Mucosa of descending colon (tissue), 3 donors: ENCODE results near the gene APBB2. TPM values are rescaled to one million over a fixed set of nuclear protein-coding genes. Genes with fewer than 3 reads are reported as not detected.
A peak's percentile ranks its signal among the peaks of the same experiment; 100 is the strongest.

Experiments used
- ATAC-seq: fragments of 200-7000 bp; cut with Tn5 transposase; one replicate; pipeline ENCODE4 v1.9.1; 2020; ENCODE audit warnings: mild to moderate bottlenecking, moderate library complexity
- DNase-seq, 3 donors: peaks; one replicate each; pipeline ENCODE4 v3.0.0-alpha.2; 2020
- H3K36me3 ChIP-seq: fragments of 200-600 bp; one replicate; pipeline ENCODE4 v1.8.0; 2021; ENCODE audit warnings: low read depth, mild to moderate bottlenecking
- H3K4me1 ChIP-seq: fragments of 200-600 bp; one replicate; pipeline ENCODE4 v1.8.0; 2021; ENCODE audit warnings: low read depth, mild to moderate bottlenecking
- H3K4me3 ChIP-seq: fragments of 200-600 bp; one replicate; pipeline ENCODE4 v1.8.0; 2021; ENCODE audit warnings: mild to moderate bottlenecking
- H3K9me3 ChIP-seq: fragments of 200-600 bp; one replicate; pipeline ENCODE4 v1.8.0; 2021; ENCODE audit warnings: mild to moderate bottlenecking
- CTCF ChIP-seq: fragments of 200-600 bp; IDR thresholded peaks from one replicate; pipeline ENCODE4 v1.8.0; 2022; ENCODE audit warnings: antibody characterized with exemption, mild to moderate bottlenecking
- intact Hi-C, 2 donors: fragments of 100-400 bp; cut with DNase I in 1 of 2; cut with micrococcal nuclease in 1 of 2; formaldehyde crosslinking; loops; one replicate each; pipeline versions ENCODE4 v1.11.0 to v1.11.1; 2022; cut with DNase I, micrococcal nuclease
- total RNA-seq, 3 donors: library from RNA; stranded (reverse); fragmentation: NEBNext Ultra II Directional in 2 of 3; extraction: Animal tissue kit (Norgen Biotek cat#: 25700) in 2 of 3; gene quantifications; one replicate each; pipeline versions ENCODE4 v1.2.1 to v1.2.4, GENCODE V29; 2021 to 2023
- donor health status: DM: no; HTN: no; CAD: no; lungs with moderate emphysema.
- donor health status: DM: no; HTN: no; CAD: no.
- donor health status: DM: no; HTN: yes; CAD: no.

Gene APBB2
- total RNA-seq, 3 donors from 2014 or later, result 26.3 to 68.3 (median 29.6) TPM

GRCh38 chr4:41177016-41177415, 37.3 kb downstream of the APBB2 start:
- ATAC-seq (peak; percentile 35), DNase-seq (no peak)
- no peak for TF ChIP-seq CTCF
- H3K36me3 ChIP-seq, result no peaks in the 10 kb centered on the region
- no peaks in the 10 kb centered on the region for H3K9me3 ChIP-seq
- H3K4me3 ChIP-seq, result no peak overlapping the region
- peaks cover 9% of the 10 kb centered on the region for H3K4me1 ChIP-seq
- intact Hi-C loops, result no loop called here

GRCh38 chr4:41176340-41176739, 38.0 kb downstream of the APBB2 start:
- H3K4me1 ChIP-seq, result peaks cover 9% of the 10 kb centered on the region
- no peak overlapping the region for H3K4me3 ChIP-seq
- intact Hi-C loops, result no loop called here
- no peak for TF ChIP-seq CTCF
- DNase-seq (no peak), ATAC-seq (no peak)
- H3K9me3 ChIP-seq, result no peaks in the 10 kb centered on the region
- H3K36me3 ChIP-seq, result no peaks in the 10 kb centered on the region

- intact Hi-C loops, result no loop called here
- TF ChIP-seq CTCF, result no peak
- DNase-seq (no peak), ATAC-seq (no peak)
- Histone ChIP-seq H3K4me3 (no peak overlapping the region), H3K4me1 (peaks cover 9% of the 10 kb centered on the region), H3K9me3 (no peaks in the 10 kb centered on the region), H3K36me3 (no peaks in the 10 kb centered on the region)
These were observed 38.5 kb downstream of the APBB2 start for GRCh38 chr4:41175794-41176193.

- Histone ChIP-seq H3K36me3 (no peaks in the 10 kb centered on the region), H3K9me3 (no peaks in the 10 kb centered on the region), H3K4me3 (no peak overlapping the region), H3K4me1 (peaks cover 6% of the 10 kb centered on the region)
- intact Hi-C loops, result no loop called here
- DNase-seq (no peak), ATAC-seq (no peak)
- no peak for TF ChIP-seq CTCF
These were observed 39.9 kb downstream of the APBB2 start for GRCh38 chr4:41174444-41174843.

GRCh38 chr4:41172786-41173185, 41.6 kb downstream of the APBB2 start:
- ATAC-seq, result no peak
- peaks cover 3% of the 10 kb centered on the region for H3K4me1 ChIP-seq
- no peak for TF ChIP-seq CTCF

GRCh38 chr4:41169256-41169800, 45.0 kb downstream of the APBB2 start:
- Histone ChIP-seq H3K9me3 (no peaks in the 10 kb centered on the region), H3K4me1 (no peaks in the 10 kb centered on the region), H3K4me3 (no peak overlapping the region), H3K36me3 (no peaks in the 10 kb centered on the region)
- no peak for DNase-seq
- TF ChIP-seq CTCF, result no peak
- intact Hi-C loops, result no loop called here
- peak; percentile 62 for ATAC-seq

More at GRCh38 chr4:41172786-41173185, 41.6 kb downstream of the APBB2 start:
- no peaks in the 10 kb centered on the region for H3K9me3 ChIP-seq
- intact Hi-C loops, result no loop called here
- no peak for DNase-seq
- H3K4me3 ChIP-seq, result no peak overlapping the region
- no peaks in the 10 kb centered on the region for H3K36me3 ChIP-seq
